Liver (tissue), 9 donors: ENCODE measurements around the gene SCNN1B. TPM values are rescaled to one million over a fixed set of nuclear protein-coding genes. Genes with fewer than 3 reads are reported as not detected.

ENCODE experiments used
- DNase-seq: peaks from one replicate; pipeline ENCODE4 v3.0.0-alpha.2; 2017; ENCODE audit warnings: low spot score
- H3K27ac ChIP-seq, 2 donors: one replicate each; pipeline ENCODE4 v1.7.0; 2013; ENCODE audit warnings: inconsistent platforms in 2 of 2, low read length in 2 of 2, control low read depth in 1 of 2, low read depth in 1 of 2, mild to moderate bottlenecking in 1 of 2
- H3K27me3 ChIP-seq, 4 donors: one replicate each; pipeline versions ENCODE4 v1.6.1 to v1.7.0; 2013; ENCODE audit warnings: low read length in 3 of 4, inconsistent platforms in 1 of 4, mild to moderate bottlenecking in 1 of 4, moderate library complexity in 1 of 4; ENCODE audit not compliant: control insufficient read depth in 4 of 4, insufficient read depth in 4 of 4
- H3K36me3 ChIP-seq, 4 donors: one replicate each; pipeline versions ENCODE4 v1.6.1 to v1.7.0; 2013; ENCODE audit warnings: low read length in 3 of 4, mild to moderate bottlenecking in 3 of 4, low read depth in 1 of 4, moderate library complexity in 1 of 4; ENCODE audit not compliant: control insufficient read depth in 4 of 4, insufficient read depth in 3 of 4
- H3K4me1 ChIP-seq, 4 donors: one replicate each; pipeline versions ENCODE4 v1.6.1 to v1.7.0; 2013; ENCODE audit warnings: low read length in 3 of 4, mild to moderate bottlenecking in 3 of 4, moderate library complexity in 1 of 4; ENCODE audit not compliant: control insufficient read depth in 4 of 4, insufficient read depth in 4 of 4
- H3K4me3 ChIP-seq, 3 donors: one replicate each; pipeline versions ENCODE4 v1.6.1 to v1.7.0; 2013; ENCODE audit warnings: low read length in 3 of 3, control low read depth in 1 of 3, low read depth in 1 of 3, mild to moderate bottlenecking in 1 of 3
- H3K9ac ChIP-seq, 2 donors: one replicate each; pipeline ENCODE4 v1.7.0; 2013; ENCODE audit warnings: low read length in 2 of 2, mild to moderate bottlenecking in 2 of 2, moderate library complexity in 2 of 2, control low read depth in 1 of 2, low read depth in 1 of 2
- H3K9me3 ChIP-seq, 4 donors: one replicate each; pipeline versions ENCODE4 v1.6.1 to v1.7.0; 2013; ENCODE audit warnings: low read length in 3 of 4; ENCODE audit not compliant: control insufficient read depth in 4 of 4
- EGR1 ChIP-seq, 2 donors: IDR thresholded peaks; 2 replicates each; pipeline ENCODE4 v1.6.1; 2016 to 2018; ENCODE audit warnings: antibody characterized with exemption in 2 of 2, low read depth in 2 of 2
- FOXA1 ChIP-seq: IDR thresholded peaks from 2 replicates; pipeline ENCODE4 v1.6.1; 2016; ENCODE audit warnings: antibody characterized with exemption
- GABPA ChIP-seq, 2 donors: IDR thresholded peaks in 1 of 2; conservative IDR thresholded peaks in 1 of 2; 2 replicates each; pipeline ENCODE4 v1.6.1; 2016; ENCODE audit warnings: antibody characterized with exemption in 2 of 2, mild to moderate bottlenecking in 1 of 2, moderate library complexity in 1 of 2
- HNF4G ChIP-seq: IDR thresholded peaks from 2 replicates; pipeline ENCODE4 v1.6.1; 2016; ENCODE audit warnings: antibody characterized with exemption
- NR2F2 ChIP-seq: IDR thresholded peaks from 2 replicates; pipeline ENCODE4 v1.6.1; 2016; ENCODE audit warnings: antibody characterized with exemption
- TAF1 ChIP-seq: conservative IDR thresholded peaks from 2 replicates; pipeline ENCODE4 v1.6.1; 2016; ENCODE audit warnings: antibody characterized with exemption, mild to moderate bottlenecking
- WGBS: extraction: QIAGEN DNeasy Blood & Tissue Kit; methylation state at CpG from one replicate; pipeline ENCODE4 v1.1.7; 2013; 5-methylcytosine and 5-hydroxymethylcytosine counted together
- polyA plus RNA-seq, 2 donors: library from polyadenylated mRNA; stranded (reverse) in 1 of 2; unstranded in 1 of 2; fragments of 200-250 nt in 1 of 2; fragments of >200 nt in 1 of 2; fragmentation: Nextera tagmentation in 1 of 2; extraction: Ambion mirVana in 1 of 2; gene quantifications; one replicate each; pipeline versions ENCODE4 v1.2.1 to v1.2.3, GENCODE V29; 2013 to 2015
- total RNA-seq, 2 donors: library from RNA; depleted of rRNA; stranded (reverse); fragments of >200 nt; gene quantifications; one replicate each; pipeline ENCODE4 v1.2.3, GENCODE V29; 2014
- TF ChIP-seq, protein P1 (sequence below): IDR thresholded peaks from 2 replicates; pipeline ENCODE4 v1.6.1; 2016; ENCODE audit warnings: antibody characterized with exemption, mild to moderate bottlenecking
- donor health status: healthy.
- donor health status: healthy.
- donor health status: healthy.
- donor health status: healthy.
- donor health status: healthy.

Gene SCNN1B
- total and polyA plus RNA-seq, 4 donors: 0.08 to 0.17 (median 0.14) TPM; not detected in 1

DNA sequence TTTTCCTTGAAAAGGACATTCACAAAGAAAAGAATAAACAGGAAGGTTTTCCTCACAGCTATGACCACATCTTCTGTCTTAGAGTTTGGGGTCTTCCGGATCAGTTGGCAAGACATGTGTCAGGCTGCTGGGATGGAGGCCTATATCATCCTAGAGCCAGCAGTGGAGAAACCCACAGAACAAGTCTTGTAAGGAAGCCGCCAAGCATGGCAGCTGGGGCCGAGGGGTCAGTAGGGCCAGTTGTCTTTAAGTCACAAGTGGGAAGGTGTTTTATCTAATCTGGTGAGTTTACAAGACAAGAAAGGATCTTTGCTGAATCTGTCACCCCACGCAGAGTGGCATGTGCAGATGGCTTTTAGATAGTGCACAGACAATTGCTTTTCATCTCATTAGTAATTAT lies 25.7 kb downstream of the SCNN1B start (continued):
- TF ChIP-seq NR2F2 (no peak), GABPA (IDR thresholded peaks at IDR 0.05 in 1 of 2, conservative IDR thresholded peaks at IDR 0.05 in 1 of 2) (no peak), TAF1 (no peak), EGR1 (IDR thresholded peaks at IDR 0.05; ENCODE audit: low read depth in 2 of 2) (no peak), HNF4G (no peak)
- TF ChIP-seq, protein P1, sequence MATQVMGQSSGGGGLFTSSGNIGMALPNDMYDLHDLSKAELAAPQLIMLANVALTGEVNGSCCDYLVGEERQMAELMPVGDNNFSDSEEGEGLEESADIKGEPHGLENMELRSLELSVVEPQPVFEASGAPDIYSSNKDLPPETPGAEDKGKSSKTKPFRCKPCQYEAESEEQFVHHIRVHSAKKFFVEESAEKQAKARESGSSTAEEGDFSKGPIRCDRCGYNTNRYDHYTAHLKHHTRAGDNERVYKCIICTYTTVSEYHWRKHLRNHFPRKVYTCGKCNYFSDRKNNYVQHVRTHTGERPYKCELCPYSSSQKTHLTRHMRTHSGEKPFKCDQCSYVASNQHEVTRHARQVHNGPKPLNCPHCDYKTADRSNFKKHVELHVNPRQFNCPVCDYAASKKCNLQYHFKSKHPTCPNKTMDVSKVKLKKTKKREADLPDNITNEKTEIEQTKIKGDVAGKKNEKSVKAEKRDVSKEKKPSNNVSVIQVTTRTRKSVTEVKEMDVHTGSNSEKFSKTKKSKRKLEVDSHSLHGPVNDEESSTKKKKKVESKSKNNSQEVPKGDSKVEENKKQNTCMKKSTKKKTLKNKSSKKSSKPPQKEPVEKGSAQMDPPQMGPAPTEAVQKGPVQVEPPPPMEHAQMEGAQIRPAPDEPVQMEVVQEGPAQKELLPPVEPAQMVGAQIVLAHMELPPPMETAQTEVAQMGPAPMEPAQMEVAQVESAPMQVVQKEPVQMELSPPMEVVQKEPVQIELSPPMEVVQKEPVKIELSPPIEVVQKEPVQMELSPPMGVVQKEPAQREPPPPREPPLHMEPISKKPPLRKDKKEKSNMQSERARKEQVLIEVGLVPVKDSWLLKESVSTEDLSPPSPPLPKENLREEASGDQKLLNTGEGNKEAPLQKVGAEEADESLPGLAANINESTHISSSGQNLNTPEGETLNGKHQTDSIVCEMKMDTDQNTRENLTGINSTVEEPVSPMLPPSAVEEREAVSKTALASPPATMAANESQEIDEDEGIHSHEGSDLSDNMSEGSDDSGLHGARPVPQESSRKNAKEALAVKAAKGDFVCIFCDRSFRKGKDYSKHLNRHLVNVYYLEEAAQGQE: no peak

DNA sequence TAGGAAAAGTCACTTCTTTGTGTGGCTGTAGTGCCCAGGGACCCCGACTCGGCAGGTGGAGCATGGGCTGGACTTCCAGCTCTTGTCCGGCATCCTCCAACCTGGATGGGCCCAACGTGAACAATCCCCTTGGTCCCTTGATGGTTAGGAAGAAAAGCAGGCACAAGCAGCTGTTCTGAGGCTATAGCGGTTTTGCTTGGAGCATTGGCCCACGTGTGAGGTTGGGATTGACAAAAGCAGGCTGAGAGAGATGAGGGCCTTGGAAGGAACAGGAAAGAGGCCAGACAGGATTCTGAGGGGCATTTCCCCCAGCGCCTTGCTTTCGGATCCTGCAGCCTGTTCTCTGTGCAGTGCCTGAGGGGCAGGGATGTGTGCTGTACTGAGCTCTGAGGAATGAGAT lies 28.1 kb downstream of the SCNN1B start:
- TF ChIP-seq, protein P1: no peak
- no peak for DNase-seq
- no peaks in the 10 kb centered on the region for H3K27me3 ChIP-seq
- peaks cover 0 to 1% (median 0%) of the 10 kb centered on the region in 4 donors for H3K9me3 ChIP-seq
- no peaks in the 10 kb centered on the region for H3K4me1 ChIP-seq
- no peak overlapping the region for H3K4me3 ChIP-seq
- no peak overlapping the region for H3K9ac ChIP-seq
- H3K36me3 ChIP-seq: no peaks in the 10 kb centered on the region
- no peak overlapping the region for H3K27ac ChIP-seq
- 70% methylated on average over 8 of the region's 8 CpGs for WGBS

DNA sequence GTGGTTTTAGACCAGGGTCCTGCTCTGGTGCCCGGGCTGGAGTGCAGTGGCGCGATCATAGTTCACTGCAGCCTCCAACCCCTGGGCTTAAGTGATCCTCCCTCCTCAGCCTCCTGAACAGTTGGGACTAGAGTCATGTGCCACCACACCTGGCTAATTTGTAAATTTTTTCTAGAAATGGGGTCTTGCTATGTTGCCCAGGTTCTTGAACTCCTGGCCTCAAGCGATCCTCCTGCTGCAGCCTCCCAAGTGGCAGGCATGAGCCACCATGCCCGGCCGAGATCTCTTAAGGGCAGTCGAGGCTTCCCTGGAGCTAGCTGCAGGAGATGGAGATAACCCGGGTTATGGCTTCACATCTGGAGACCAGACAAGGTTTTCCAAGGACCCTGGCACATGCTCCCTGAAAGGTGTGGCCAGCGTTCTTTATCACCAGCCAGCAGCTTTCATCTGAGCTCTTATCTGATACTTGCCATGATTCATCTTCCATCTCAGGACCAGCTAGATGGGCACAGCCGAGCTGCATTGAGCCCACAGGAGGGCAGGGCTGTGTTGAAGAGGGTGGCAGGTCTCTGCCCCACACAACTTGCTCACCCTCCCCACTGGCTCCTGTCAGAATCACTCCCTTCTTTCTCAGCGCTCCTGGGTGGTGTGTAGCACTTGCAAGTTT lies 28.6 kb downstream of the SCNN1B start:
- no peak for TF ChIP-seq FOXA1

More for the DNA sequence above, 28.6 kb downstream of the SCNN1B start:
- H3K9ac ChIP-seq: no peak overlapping the region
- WGBS: 83% methylated on average over 11 of the region's 11 CpGs
- H3K4me1 ChIP-seq: no peaks in the 10 kb centered on the region
- no peak overlapping the region for H3K27ac ChIP-seq
- DNase-seq: no peak
- H3K9me3 ChIP-seq: peaks cover 0 to 1% (median 0%) of the 10 kb centered on the region in 4 donors
- no peak overlapping the region for H3K4me3 ChIP-seq
- H3K36me3 ChIP-seq: no peaks in the 10 kb centered on the region
- no peaks in the 10 kb centered on the region for H3K27me3 ChIP-seq
